SK-N-SH (cell line): ENCODE measurements around the gene SHISAL1. TPM values are rescaled to one million over a fixed set of nuclear protein-coding genes. Genes with fewer than 3 reads are reported as not detected.

ENCODE experiments used
- CTCF ChIA-PET: fragments of 300-600, 350-600 bp; formaldehyde crosslinking; extraction: SDS; loops from one replicate; lab custom pipeline; 2021; lab: Yijun Ruan, JAX
- POLR2A ChIA-PET: fragments of 350-600 bp; sonication (Branson Sonifier 250); formaldehyde crosslinking; extraction: SDS; loops from one replicate; lab custom pipeline; 2020; ENCODE audit warnings: antibody characterized with exemption, inconsistent platforms; lab: Yijun Ruan, JAX
- DNase-seq: peaks from one replicate; pipeline ENCODE4 v3.0.0; 2012
- H2AFZ ChIP-seq: fragments of 200-600 bp; sonication (generic); 2 replicates; pipeline ENCODE4 v1.8.1; 2016; ENCODE audit warnings: antibody characterized with exemption, mild to moderate bottlenecking, low read depth
- H3F3A ChIP-seq: fragments of 200-600 bp; sonication (generic); replicated peaks from 2 replicates; pipeline ENCODE3; 2016; ENCODE audit warnings: antibody characterized with exemption, mild to moderate bottlenecking; ENCODE audit not compliant: insufficient read depth
- H3K27ac ChIP-seq, 2 experiments: fragments of 200-500 bp in 1 of 2; fragments of 200-600 bp in 1 of 2; sonication (Bioruptor generic) in 1 of 2; sonication (generic), shearing (Covaris generic) in 1 of 2; 2 replicates each; pipeline versions ENCODE4 v1.5.1 to v1.6.1; 2014 to 2016; ENCODE audit warnings: low read depth in 2 of 2, inconsistent platforms in 1 of 2, low read length in 1 of 2, mild to moderate bottlenecking in 1 of 2, mixed read lengths in 1 of 2
- H3K27me3 ChIP-seq: fragments of 200-600 bp; sonication (generic), shearing (Covaris generic); 2 replicates; pipeline ENCODE4 v1.6.1; 2016; ENCODE audit warnings: mixed run types; ENCODE audit not compliant: insufficient read depth
- H3K36me3 ChIP-seq, 2 experiments: fragments of 200-500 bp in 1 of 2; fragments of 200-600 bp in 1 of 2; sonication (Bioruptor generic) in 1 of 2; sonication (generic) in 1 of 2; replicated peaks in 1 of 2; 2 replicates each; pipeline versions ENCODE3 to v1.5.1; 2014 to 2016; ENCODE audit warnings: low read length in 1 of 2, mild to moderate bottlenecking in 1 of 2; ENCODE audit not compliant: insufficient read depth in 2 of 2, control insufficient read depth in 1 of 2
- H3K4me1 ChIP-seq, 2 experiments: fragments of 200-500 bp in 1 of 2; fragments of 200-600 bp in 1 of 2; sonication (Bioruptor generic) in 1 of 2; sonication (generic), shearing (Covaris generic) in 1 of 2; 2 replicates each; pipeline versions ENCODE4 v1.5.1 to v1.6.1; 2014 to 2016; ENCODE audit warnings: low read depth in 1 of 2, low read length in 1 of 2, mixed run types in 1 of 2; ENCODE audit not compliant: insufficient read depth in 2 of 2, control insufficient read depth in 1 of 2
- H3K4me2 ChIP-seq: fragments of 200-600 bp; sonication (generic), shearing (Covaris generic); 2 replicates; pipeline ENCODE4 v1.6.1; 2017; ENCODE audit warnings: mixed run types
- H3K4me3 ChIP-seq, 2 experiments: fragments of 200-500 bp in 1 of 2; fragments of 200-600 bp in 1 of 2; sonication (Bioruptor generic) in 1 of 2; sonication (generic), shearing (Covaris generic) in 1 of 2; 2 replicates each; pipeline versions ENCODE4 v1.5.1 to v1.8.1; 2014 to 2016; ENCODE audit warnings: low read depth in 2 of 2, inconsistent platforms in 1 of 2, low read length in 1 of 2, mild to moderate bottlenecking in 1 of 2, mixed read lengths in 1 of 2, moderate library complexity in 1 of 2
- H3K79me2 ChIP-seq: fragments of 200-600 bp; sonication (generic); 2 replicates; pipeline ENCODE4 v1.8.1; 2017; ENCODE audit warnings: mild to moderate bottlenecking; ENCODE audit not compliant: insufficient read depth
- H3K9ac ChIP-seq: fragments of 200-600 bp; sonication (generic); 2 replicates; pipeline ENCODE4 v1.6.1; 2017; ENCODE audit warnings: mixed run types
- H3K9me2 ChIP-seq: fragments of 200-600 bp; sonication (generic); 2 replicates; pipeline ENCODE4 v1.6.1; 2017; ENCODE audit warnings: mixed run types
- H3K9me3 ChIP-seq: fragments of 200-600 bp; sonication (generic); 2 replicates; pipeline ENCODE4 v1.6.1; 2017; ENCODE audit warnings: mixed run types, mild to moderate bottlenecking, moderate library complexity
- H4K20me1 ChIP-seq: fragments of 200-600 bp; sonication (generic); 2 replicates; pipeline ENCODE4 v1.6.1; 2017; ENCODE audit warnings: mild to moderate bottlenecking, mixed run types; ENCODE audit not compliant: insufficient read depth
- CHD2 ChIP-seq: fragments of 150-350 bp; IDR thresholded peaks from 2 replicates; pipeline ENCODE4 v1.6.1; 2018; ENCODE audit warnings: low read length; ENCODE audit not compliant: partially characterized antibody
- EP300 ChIP-seq, 2 experiments: IDR thresholded peaks; 2 replicates each; pipeline versions ENCODE4 v1.4.0 to v1.6.1; 2012; ENCODE audit warnings: borderline replicate concordance in 1 of 2, low read depth in 1 of 2, low read length in 1 of 2
- FOXJ3 ChIP-seq: sonication (generic); formaldehyde crosslinking; IDR thresholded peaks from 2 replicates; pipeline ENCODE4 v1.5.1; 2020; ENCODE audit warnings: mild to moderate bottlenecking, missing genetic modification reagents
- GATA2 ChIP-seq: sonication (generic); formaldehyde crosslinking; IDR thresholded peaks from 2 replicates; pipeline ENCODE4 v1.5.0; 2020; ENCODE audit warnings: mild to moderate bottlenecking, missing genetic modification reagents
- RAD21 ChIP-seq: IDR thresholded peaks from 2 replicates; pipeline ENCODE4 v1.6.1; 2012; ENCODE audit warnings: mild to moderate bottlenecking, low read length
- RCOR1 ChIP-seq: fragments of 150-350 bp; IDR thresholded peaks from 2 replicates; pipeline ENCODE4 v1.6.1; 2017; ENCODE audit warnings: antibody characterized with exemption, low read length
- REST ChIP-seq: IDR thresholded peaks from 2 replicates; pipeline ENCODE4 v1.6.1; 2012; ENCODE audit warnings: mild to moderate bottlenecking, low read depth, low read length, moderate library complexity
- TAF1 ChIP-seq: IDR thresholded peaks from 2 replicates; pipeline ENCODE4 v1.6.1; 2012; ENCODE audit warnings: low read depth, mild to moderate bottlenecking, low read length, moderate library complexity, borderline replicate concordance
- USF2 ChIP-seq: fragments of 150-350 bp; IDR thresholded peaks from 2 replicates; pipeline ENCODE4 v1.6.1; 2017; ENCODE audit warnings: antibody characterized with exemption, low read length, low read depth, borderline replicate concordance
- YY1 ChIP-seq: IDR thresholded peaks from 2 replicates; pipeline ENCODE4 v1.4.0; 2012; ENCODE audit warnings: low read depth, mild to moderate bottlenecking
- whole genome bisulfite sequencing: methylation state at CpG from one replicate; pipeline ENCODE4 v1.1.6; 2017; ENCODE audit warnings: low lambda C conversion rate; 5-methylcytosine and 5-hydroxymethylcytosine counted together
- polyA plus RNA-seq, 3 experiments: library from polyadenylated mRNA; depleted of rRNA; stranded (reverse); fragments of >200 nt; gene quantifications; 2 replicates each; pipeline ENCODE4 v1.2.3, GENCODE V29; 2012

The SHISAL1 gene
- polyA plus RNA-seq, 1 of the 3 experiments (the other 2 are of a cell fraction) = 0.10 TPM

GRCh38 chr22:44341431-44342346 lies 28.9 kb upstream of the SHISAL1 start:
- Histone ChIP-seq H3K9ac (no peak overlapping the region), H3F3A (peaks cover 3% of the 10 kb centered on the region), H3K4me1 (peaks cover 0 to 29% of the 10 kb centered on the region in 2 experiments; a peak in 1 of 4 replicates), H3K4me2 (no peak overlapping the region), H3K4me3 (no peak overlapping the region), H3K27ac (peak overlapping the region in 1 of 2 experiments; percentile 76; a peak in 2 of 4 replicates), H3K36me3 (no peaks in the 10 kb centered on the region), H3K27me3 (no peaks in the 10 kb centered on the region), H4K20me1 (no peaks in the 10 kb centered on the region), H3K9me2 (no peaks in the 10 kb centered on the region), H3K9me3 (no peaks in the 10 kb centered on the region), H2AFZ (no peak overlapping the region), H3K79me2 (no peaks in the 10 kb centered on the region)
- POLR2A ChIA-PET = no interaction called here
- CTCF ChIA-PET = interaction anchor here (0.8 to 1.5 kb wide), 7 partner anchors 12 to 285 kb away, joined by 3 to 6 read pairs (median 3); no protein-coding TSS in a partner anchor
- TF ChIP-seq CHD2 (peak; percentile 65), YY1 (no peak), REST (no peak), USF2 (no peak), RAD21 (0 out of 2 replicates have a peak, but pooled peaks have one; percentile 1), RCOR1 (peak; percentile 37; the same call in 1 of the 2 replicates), EP300 (IDR thresholded peaks at IDR 0.05; ENCODE audit: borderline replicate concordance in 1 of 2, low read depth in 1 of 2, low read length in 1 of 2) (peak in 1 of 2 experiments; percentile 74; a peak in 2 of 4 replicates), FOXJ3 (CRISPR knock-in tag) (peak; percentile 58; the same call in 1 of the 2 replicates), GATA2 (CRISPR knock-in tag) (peak; percentile 38; the same call in 1 of the 2 replicates), TAF1 (no peak)
- 69% methylated on average over 10 of the region's 17 CpGs for WGBS
- DNase-seq = peak; percentile 84
